Spleen (tissue), 7 donors: ENCODE results near the gene SLFN11.

ENCODE experiments used
- CTCF ChIP-seq, 11 experiments: fragments of 200-600 bp in 7 of 11; fragments of 450-650 bp in 4 of 11; sonication (generic) in 4 of 11; IDR thresholded peaks in 8 of 11; conservative IDR thresholded peaks in 3 of 11; 1 replicate in 7 of 11; 2 replicates in 4 of 11; pipeline versions ENCODE4 v1.4.0 to v1.8.0; 2016 to 2021; ENCODE audit warnings: antibody characterized with exemption in 11 of 11, inconsistent platforms in 4 of 11, mild to moderate bottlenecking in 1 of 11
- POLR2A ChIP-seq, 3 donors: fragments of 450-650 bp; IDR thresholded peaks; one replicate each; pipeline ENCODE4 v1.5.1; 2017; ENCODE audit warnings: antibody characterized with exemption in 3 of 3, mild to moderate bottlenecking in 1 of 3
- POLR2AphosphoS5 ChIP-seq, 3 donors: sonication (generic); formaldehyde crosslinking; IDR thresholded peaks; one replicate each; pipeline ENCODE4 v1.5.1; 2017; ENCODE audit warnings: antibody characterized with exemption in 3 of 3
- donor health status: DM: no; HTN: no; CAD: no; lungs with moderate emphysema.
- donor health status: DM: no; HTN: no; CAD: no.
- donor health status: DM: no; HTN: no; CAD: no.

- TF ChIP-seq POLR2A (IDR thresholded peaks at IDR 0.05) (no peak), POLR2AphosphoS5 (IDR thresholded peaks at IDR 0.05) (no peak), CTCF (IDR thresholded peaks at IDR 0.05 in 8 of 11, conservative IDR thresholded peaks at IDR 0.05 in 3 of 11) (no peak)
Measured at GRCh38 chr17:35406568-35406967, 33.1 kb upstream of the SLFN11 start.
